ENCODE measurements around the gene PRRX1.

GRCh38 chr1:170657275-170657853, 6.6 kb upstream of the PRRX1 start:
- TF ChIP-seq CTCF (IDR thresholded peaks at IDR 0.05) (no peak), POLR2A (IDR thresholded peaks at IDR 0.05) (no peak)

Measured in ovary (tissue), 3 donors.